ENCODE results near the gene AKAP6. TPM values are rescaled to one million over a fixed set of nuclear protein-coding genes. Genes with fewer than 3 reads are reported as not detected.

The AKAP6 gene
- total RNA-seq, 2 experiments from 2014 or later: 1.1 to 1.4 TPM

DNA sequence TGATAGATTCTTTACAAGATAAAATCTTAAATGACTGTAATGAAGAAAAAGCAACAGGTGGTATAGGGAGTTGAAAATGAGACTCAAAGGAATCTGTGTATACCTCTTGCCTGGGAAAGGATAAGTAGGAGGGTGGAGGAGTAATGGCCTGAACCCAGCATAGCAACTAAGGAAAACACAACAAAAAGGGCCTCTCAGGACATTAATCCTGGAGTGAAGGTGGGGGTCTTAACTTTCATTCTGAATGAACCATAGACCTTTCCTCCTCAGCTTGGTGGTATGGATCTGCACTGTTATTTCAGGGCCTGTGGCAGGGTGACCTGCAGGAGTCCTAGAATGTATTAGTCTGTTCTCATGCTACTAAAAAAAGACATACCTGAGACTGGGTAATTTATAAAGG, 185.6 kb downstream of the AKAP6 start:
- H3K27me3 Mint-ChIP-seq: no peaks in the 10 kb centered on the region
- ChIA-PET POLR2A (no interaction called here), CTCF (no interaction called here)
- DNase-seq: no peak
- H3K4me1 Mint-ChIP-seq: no peaks in the 10 kb centered on the region
- no peak overlapping the region for H3K4me3 Mint-ChIP-seq
- no peaks in the 10 kb centered on the region for H3K9me3 Mint-ChIP-seq
- H3K27ac Mint-ChIP-seq: no peak overlapping the region
- H3K36me3 Mint-ChIP-seq (ENCODE audit: low read depth): no peaks in the 10 kb centered on the region

DNA sequence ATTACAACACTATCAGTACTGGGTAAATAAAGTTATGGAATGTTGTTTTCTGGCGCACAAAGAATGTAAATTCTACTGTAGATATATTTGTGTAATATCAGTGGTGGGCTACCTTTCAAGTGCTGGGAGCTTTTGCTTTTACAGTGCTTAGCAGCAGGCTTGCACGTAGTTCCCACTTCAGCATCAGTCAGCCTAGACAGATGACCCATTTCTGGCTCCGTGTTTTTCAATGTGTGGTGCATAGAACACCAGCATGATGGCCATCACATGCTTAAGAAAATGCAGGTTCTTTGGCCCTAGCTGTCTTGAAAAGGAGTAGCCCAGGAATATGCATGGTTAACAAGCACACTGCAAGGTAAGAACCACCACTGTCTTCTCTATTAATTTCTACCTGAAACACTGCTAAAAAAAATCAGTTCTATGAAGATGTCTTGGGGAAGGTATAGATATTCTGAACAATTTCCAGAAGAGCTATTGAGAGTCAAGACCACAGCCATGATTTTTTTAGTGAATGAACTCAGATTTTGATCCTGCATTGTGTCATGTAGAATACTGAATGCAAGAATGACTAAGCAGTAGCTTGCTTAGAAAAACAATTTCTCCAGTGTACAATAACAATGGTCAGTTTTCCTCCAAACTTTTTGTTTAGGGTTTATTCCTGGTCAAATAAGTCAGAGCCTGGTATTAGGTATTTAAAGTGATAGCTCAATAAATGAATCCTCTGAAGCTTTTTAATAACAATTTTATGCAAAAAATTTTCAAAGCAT, 195.7 kb downstream of the AKAP6 start:
- Mint-ChIP-seq H3K27me3 (no peaks in the 10 kb centered on the region), H3K36me3 (ENCODE audit: low read depth) (no peaks in the 10 kb centered on the region), H3K27ac (no peak overlapping the region), H3K4me3 (no peak overlapping the region), H3K9me3 (peaks cover 4% of the 10 kb centered on the region), H3K4me1 (no peaks in the 10 kb centered on the region)
- DNase-seq: no peak
- CTCF ChIA-PET: interaction anchor here (1.2 kb wide), 1 partner anchor 23 kb away, joined by 3 read pairs; no protein-coding TSS in a partner anchor
- POLR2A ChIA-PET: no interaction called here

DNA sequence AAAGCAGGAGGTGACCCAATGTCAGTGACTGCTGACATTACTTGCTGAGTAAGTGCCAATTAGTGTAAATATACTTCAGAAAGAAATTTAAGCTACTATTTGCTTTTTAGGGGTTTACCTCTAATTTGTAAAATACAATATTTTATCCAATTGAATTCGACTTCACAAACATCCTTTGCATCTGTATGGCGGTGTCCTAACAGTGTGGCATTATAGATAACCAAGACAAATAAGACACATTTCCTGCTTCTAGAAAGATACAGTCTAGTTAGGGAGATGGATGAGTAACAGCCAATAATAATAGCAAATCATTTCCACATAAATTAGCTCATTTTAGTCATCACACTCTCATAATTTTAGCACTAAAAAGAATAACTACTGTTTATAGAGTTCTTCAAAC, 196.5 kb downstream of the AKAP6 start:
- H3K9me3 Mint-ChIP-seq: peaks cover 4% of the 10 kb centered on the region
- POLR2A ChIA-PET: no interaction called here
- DNase-seq: no peak
- CTCF ChIA-PET: interaction anchor here (1.2 kb wide), 1 partner anchor 24 kb away, joined by 3 read pairs; no protein-coding TSS in a partner anchor
- H3K36me3 Mint-ChIP-seq (ENCODE audit: low read depth): no peaks in the 10 kb centered on the region
- no peaks in the 10 kb centered on the region for H3K27me3 Mint-ChIP-seq
- H3K4me3 Mint-ChIP-seq: no peak overlapping the region
- no peak overlapping the region for H3K27ac Mint-ChIP-seq
- no peaks in the 10 kb centered on the region for H3K4me1 Mint-ChIP-seq

DNA sequence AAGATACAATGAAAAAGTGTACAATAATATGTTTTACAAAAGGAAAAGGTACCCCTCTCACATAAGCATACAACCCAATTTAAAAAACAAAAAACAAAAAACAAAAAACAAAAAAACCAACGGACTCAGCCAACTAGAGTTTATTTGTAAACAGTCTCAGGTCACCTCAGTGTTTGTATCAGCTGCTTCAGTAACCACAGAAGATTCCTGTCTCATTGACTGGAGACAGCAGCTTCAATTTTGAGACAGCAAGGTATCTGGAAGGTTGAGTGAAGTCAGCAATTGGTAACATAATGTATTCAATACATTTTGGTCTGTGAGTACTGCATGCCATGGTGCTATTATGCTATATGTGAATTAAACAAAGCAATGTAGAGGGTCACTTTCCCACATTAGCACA, 201.7 kb downstream of the AKAP6 start:
- no peaks in the 10 kb centered on the region for H3K4me1 Mint-ChIP-seq
- H3K36me3 Mint-ChIP-seq (ENCODE audit: low read depth): no peaks in the 10 kb centered on the region
- CTCF ChIA-PET: no interaction called here
- no peaks in the 10 kb centered on the region for H3K27me3 Mint-ChIP-seq
- H3K9me3 Mint-ChIP-seq: peaks cover 3% of the 10 kb centered on the region
- H3K27ac Mint-ChIP-seq: no peak overlapping the region
- H3K4me3 Mint-ChIP-seq: no peak overlapping the region
- POLR2A ChIA-PET: no interaction called here
- DNase-seq: no peak

DNA sequence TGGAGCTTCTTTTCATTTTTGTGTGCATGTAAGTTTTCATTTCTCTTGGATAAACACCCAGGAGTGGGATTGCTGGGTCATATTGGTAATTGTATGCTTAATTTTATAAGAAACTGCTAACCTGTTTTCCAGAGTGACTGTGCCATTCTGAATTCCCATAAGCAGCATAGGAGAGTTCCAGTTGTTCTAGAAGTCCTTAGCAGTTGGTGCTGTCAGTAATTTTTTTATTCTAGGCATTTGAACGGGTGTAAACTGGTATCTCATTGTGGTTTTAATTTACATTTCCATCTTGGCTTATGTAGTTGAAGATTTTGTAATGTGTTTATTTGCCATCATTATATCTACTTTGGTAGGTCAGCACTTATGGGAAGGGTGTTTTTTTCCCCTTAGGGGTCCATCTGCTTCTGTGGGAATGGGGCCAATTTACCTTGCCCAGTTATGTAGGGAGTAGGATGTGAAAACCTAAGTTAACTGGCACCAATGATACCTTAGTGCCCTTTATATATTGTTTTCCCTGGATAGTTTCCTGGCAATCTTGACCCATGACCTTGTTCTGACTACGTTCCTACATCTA, 202.9 kb downstream of the AKAP6 start:
- Mint-ChIP-seq H3K27ac (no peak overlapping the region), H3K4me1 (no peaks in the 10 kb centered on the region), H3K27me3 (no peaks in the 10 kb centered on the region), H3K9me3 (peaks cover 3% of the 10 kb centered on the region), H3K4me3 (no peak overlapping the region), H3K36me3 (ENCODE audit: low read depth) (no peaks in the 10 kb centered on the region)
- no peak for DNase-seq
- ChIA-PET POLR2A (no interaction called here), CTCF (no interaction called here)

DNA sequence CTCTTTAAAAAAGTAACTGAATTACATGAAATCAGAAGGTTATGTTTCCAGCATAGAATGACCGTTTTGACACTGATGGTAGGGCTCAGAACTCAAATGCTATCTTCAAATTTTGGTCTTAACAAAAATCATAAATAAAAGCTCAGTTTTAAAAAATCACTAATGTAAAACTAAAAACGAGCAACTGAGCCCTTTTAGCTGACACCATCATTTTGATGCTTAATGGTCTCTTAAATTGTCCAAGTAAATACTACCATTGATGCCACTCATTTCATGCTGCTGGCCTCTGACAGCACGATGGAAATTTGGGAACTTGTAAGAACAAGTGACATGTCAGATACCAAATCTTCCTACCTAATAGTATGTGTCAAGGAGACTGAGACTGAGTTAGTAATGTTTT, 205.0 kb downstream of the AKAP6 start:
- Mint-ChIP-seq H3K4me3 (no peak overlapping the region), H3K9me3 (peaks cover under 1% of the 10 kb centered on the region), H3K27ac (no peak overlapping the region), H3K36me3 (ENCODE audit: low read depth) (no peaks in the 10 kb centered on the region), H3K27me3 (no peaks in the 10 kb centered on the region), H3K4me1 (no peaks in the 10 kb centered on the region)
- no peak for DNase-seq
- ChIA-PET CTCF (no interaction called here), POLR2A (no interaction called here)

DNA sequence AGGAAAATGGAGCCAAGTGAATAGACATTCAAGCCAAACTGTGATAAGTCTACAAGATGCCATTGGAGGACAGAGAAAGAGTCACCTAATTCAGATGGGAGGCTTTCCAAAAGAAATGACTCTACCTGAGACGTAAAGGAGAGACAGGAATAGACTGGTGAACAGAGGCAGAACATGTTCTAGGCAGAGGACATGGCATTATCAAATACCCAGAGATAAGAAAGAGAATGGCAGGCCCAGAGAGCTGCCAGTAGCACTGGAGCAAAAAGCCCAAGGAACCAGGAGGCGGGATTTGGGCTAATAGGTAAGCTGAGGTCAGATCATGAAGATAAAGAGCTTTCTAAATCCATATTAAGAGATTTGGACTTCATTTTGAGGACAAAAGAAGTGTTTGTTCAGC, 207.1 kb downstream of the AKAP6 start:
- ChIA-PET CTCF (no interaction called here), POLR2A (no interaction called here)
- H3K27ac Mint-ChIP-seq: no peak overlapping the region
- H3K9me3 Mint-ChIP-seq: no peaks in the 10 kb centered on the region
- no peaks in the 10 kb centered on the region for H3K4me1 Mint-ChIP-seq
- H3K36me3 Mint-ChIP-seq (ENCODE audit: low read depth): no peaks in the 10 kb centered on the region
- DNase-seq: no peak
- H3K4me3 Mint-ChIP-seq: no peak overlapping the region
- no peaks in the 10 kb centered on the region for H3K27me3 Mint-ChIP-seq

DNA sequence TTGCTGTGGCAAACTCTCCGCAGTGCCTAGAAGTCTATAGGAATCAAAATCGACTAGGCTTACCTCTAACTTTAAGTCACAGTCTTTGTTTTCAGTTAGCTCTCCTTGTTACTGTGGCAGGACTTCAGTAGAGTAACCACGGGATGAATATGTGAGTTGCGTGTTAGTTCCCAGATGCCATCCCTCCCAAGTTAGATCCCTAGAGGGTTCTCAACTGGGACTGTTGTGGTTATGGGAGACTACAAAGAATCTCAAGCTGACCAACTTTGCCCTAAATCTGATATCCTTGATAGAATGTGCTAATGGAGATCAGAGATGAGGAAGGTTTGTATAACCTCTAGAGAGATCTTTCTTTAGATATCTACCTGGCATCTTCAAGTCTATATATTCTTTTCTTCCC, 208.1 kb downstream of the AKAP6 start:
- ChIA-PET CTCF (no interaction called here), POLR2A (no interaction called here)
- Mint-ChIP-seq H3K9me3 (no peaks in the 10 kb centered on the region), H3K27ac (no peak overlapping the region), H3K27me3 (no peaks in the 10 kb centered on the region), H3K36me3 (ENCODE audit: low read depth) (no peaks in the 10 kb centered on the region), H3K4me3 (no peak overlapping the region), H3K4me1 (no peaks in the 10 kb centered on the region)
- DNase-seq: no peak

DNA sequence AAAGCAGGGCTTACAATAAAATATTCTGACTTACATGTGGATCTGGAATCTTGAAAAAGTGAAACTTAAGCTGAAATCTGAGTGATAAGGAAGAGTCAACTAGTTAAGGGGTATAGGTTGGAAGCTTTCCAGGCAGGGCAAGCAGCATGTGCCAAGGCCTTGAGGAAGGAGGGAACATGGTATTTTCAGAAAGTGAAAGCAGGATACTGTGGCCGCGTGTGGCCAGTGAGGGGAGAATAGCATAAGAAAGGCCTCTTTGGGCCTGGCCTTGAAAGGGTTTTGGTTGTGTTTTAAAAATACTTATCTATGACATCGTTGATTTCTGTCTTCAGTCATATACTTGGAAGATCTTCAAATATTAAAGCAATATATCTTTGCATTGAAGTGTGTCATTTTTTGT, 213.4 kb downstream of the AKAP6 start:
- Mint-ChIP-seq H3K36me3 (ENCODE audit: low read depth) (no peaks in the 10 kb centered on the region), H3K27me3 (no peaks in the 10 kb centered on the region), H3K9me3 (no peaks in the 10 kb centered on the region), H3K4me3 (no peak overlapping the region), H3K4me1 (no peaks in the 10 kb centered on the region), H3K27ac (no peak overlapping the region)
- no peak for DNase-seq
- CTCF ChIA-PET: no interaction called here
- POLR2A ChIA-PET: no interaction called here

DNA sequence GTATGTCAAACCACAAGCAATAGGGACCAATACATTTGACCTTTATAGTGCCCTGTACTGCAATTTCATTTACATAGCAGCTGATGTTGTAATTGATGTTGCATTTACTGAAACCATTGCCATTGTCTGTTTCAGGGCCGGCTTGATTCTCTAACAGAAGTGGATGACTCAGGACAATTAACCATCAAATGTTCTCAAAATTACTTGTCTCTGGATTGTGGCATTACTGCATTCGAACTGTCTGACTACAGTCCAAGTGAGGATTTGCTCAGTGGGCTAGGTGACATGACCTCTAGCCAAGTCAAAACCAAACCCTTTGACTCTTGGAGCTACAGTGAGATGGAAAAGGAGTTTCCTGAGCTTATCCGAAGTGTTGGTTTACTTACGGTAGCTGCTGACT, 216.0 kb downstream of the AKAP6 start:
- no peak for DNase-seq
- ChIA-PET CTCF (no interaction called here), POLR2A (no interaction called here)
- Mint-ChIP-seq H3K4me1 (no peaks in the 10 kb centered on the region), H3K4me3 (no peak overlapping the region), H3K9me3 (no peaks in the 10 kb centered on the region), H3K27ac (no peak overlapping the region), H3K27me3 (no peaks in the 10 kb centered on the region), H3K36me3 (ENCODE audit: low read depth) (no peaks in the 10 kb centered on the region)

DNA sequence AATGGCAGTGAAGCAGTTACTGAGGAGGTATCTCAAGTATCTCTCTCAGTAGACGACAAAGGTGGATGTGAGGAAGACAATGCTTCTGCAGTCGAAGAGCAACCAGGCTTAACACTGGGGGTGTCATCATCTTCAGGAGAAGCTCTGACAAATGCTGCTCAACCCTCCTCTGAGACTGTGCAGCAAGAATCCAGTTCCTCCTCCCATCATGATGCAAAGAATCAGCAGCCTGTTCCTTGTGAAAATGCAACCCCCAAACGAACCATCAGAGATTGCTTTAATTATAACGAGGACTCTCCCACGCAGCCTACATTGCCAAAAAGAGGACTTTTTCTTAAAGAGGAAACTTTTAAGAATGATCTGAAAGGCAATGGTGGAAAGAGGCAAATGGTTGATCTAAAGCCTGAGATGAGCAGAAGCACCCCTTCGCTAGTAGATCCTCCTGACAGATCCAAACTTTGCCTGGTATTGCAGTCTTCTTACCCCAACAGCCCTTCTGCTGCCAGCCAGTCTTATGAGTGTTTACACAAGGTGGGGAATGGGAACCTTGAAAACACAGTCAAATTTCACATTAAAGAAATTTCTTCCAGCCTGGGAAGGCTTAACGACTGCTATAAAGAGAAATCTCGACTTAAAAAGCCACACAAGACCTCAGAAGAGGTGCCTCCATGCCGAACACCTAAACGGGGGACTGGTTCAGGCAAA, 216.6 kb downstream of the AKAP6 start:
- Mint-ChIP-seq H3K9me3 (no peaks in the 10 kb centered on the region), H3K27ac (no peak overlapping the region), H3K27me3 (no peaks in the 10 kb centered on the region), H3K4me3 (no peak overlapping the region), H3K36me3 (ENCODE audit: low read depth) (no peaks in the 10 kb centered on the region), H3K4me1 (no peaks in the 10 kb centered on the region)
- POLR2A ChIA-PET: no interaction called here
- CTCF ChIA-PET: no interaction called here
- no peak for DNase-seq

DNA sequence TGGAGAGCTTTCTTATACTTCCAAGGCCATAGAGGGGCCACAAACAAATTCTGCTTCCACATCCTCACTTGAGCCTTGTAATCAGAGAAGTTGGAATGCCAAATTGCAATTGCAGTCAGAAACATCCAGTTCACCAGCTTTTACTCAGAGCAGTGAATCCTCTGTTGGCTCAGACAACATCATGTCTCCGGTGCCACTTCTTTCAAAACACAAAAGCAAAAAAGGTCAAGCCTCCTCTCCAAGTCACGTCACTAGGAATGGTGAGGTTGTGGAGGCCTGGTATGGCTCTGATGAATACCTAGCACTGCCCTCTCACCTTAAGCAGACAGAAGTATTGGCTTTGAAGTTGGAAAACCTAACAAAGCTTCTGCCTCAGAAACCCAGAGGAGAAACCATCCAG, 217.1 kb downstream of the AKAP6 start:
- no peak overlapping the region for H3K4me3 Mint-ChIP-seq
- POLR2A ChIA-PET: no interaction called here
- peaks cover 1% of the 10 kb centered on the region for H3K27me3 Mint-ChIP-seq
- no peaks in the 10 kb centered on the region for H3K36me3 Mint-ChIP-seq (ENCODE audit: low read depth)
- DNase-seq: no peak
- H3K4me1 Mint-ChIP-seq: no peaks in the 10 kb centered on the region
- no peak overlapping the region for H3K27ac Mint-ChIP-seq
- CTCF ChIA-PET: no interaction called here
- H3K9me3 Mint-ChIP-seq: no peaks in the 10 kb centered on the region

DNA sequence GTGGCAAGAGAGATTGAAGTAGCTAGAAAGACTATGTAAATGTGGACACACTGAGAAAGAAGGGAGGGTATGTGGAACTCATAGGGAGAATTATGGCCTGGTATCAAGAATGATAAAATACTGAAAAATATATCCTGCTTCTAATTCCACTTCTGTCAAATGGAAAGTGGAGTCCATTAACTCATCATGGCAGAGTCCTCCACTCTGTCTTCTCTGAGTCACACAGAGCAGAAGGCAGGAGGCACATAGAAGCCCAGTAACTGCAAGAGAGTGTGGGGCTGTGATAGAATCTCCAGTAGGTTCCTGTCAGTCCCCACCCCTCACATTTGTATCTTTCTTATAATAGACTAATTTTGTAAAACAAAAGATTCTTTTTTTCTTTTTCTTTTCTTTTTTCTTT, 223.7 kb downstream of the AKAP6 start:
- DNase-seq: no peak
- Mint-ChIP-seq H3K36me3 (ENCODE audit: low read depth) (no peaks in the 10 kb centered on the region), H3K4me1 (no peaks in the 10 kb centered on the region), H3K27me3 (peaks cover 1% of the 10 kb centered on the region), H3K9me3 (no peaks in the 10 kb centered on the region), H3K27ac (no peak overlapping the region), H3K4me3 (no peak overlapping the region)
- CTCF ChIA-PET: no interaction called here
- POLR2A ChIA-PET: no interaction called here

DNA sequence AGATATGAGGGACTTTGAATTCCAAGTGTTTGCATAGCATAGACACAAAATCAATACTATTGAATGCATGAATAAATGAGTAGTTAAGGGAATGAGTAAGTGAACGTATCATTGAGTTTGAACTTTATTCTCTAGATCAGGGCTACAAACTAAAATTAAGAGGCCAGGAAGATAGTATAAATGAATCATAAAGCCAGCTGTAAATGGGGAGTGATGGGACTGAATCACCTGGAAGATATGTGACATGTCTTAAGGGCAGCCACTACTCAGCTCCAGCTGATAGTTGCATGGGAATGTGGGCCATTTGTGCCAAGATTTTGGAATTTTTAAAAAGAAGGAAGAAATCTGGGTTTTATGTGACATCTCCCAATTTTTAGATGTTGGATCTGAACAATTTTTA, 229.9 kb downstream of the AKAP6 start:
- H3K27me3 Mint-ChIP-seq: no peaks in the 10 kb centered on the region
- no peaks in the 10 kb centered on the region for H3K36me3 Mint-ChIP-seq (ENCODE audit: low read depth)
- no peak for DNase-seq
- H3K4me3 Mint-ChIP-seq: no peak overlapping the region
- peaks cover 4% of the 10 kb centered on the region for H3K4me1 Mint-ChIP-seq
- H3K9me3 Mint-ChIP-seq: no peaks in the 10 kb centered on the region
- CTCF ChIA-PET: interaction anchor here (0.7 to 1.9 kb wide), 6 partner anchors 17 to 1424 kb away, joined by 3 to 5 read pairs (median 3); no protein-coding TSS in a partner anchor
- POLR2A ChIA-PET: no interaction called here
- H3K27ac Mint-ChIP-seq: no peak overlapping the region
